K562 (cell line): Measurements from ENCODE around the gene ZMYND8. TPM values are rescaled to one million over a fixed set of nuclear protein-coding genes. Genes with fewer than 3 reads are reported as not detected.
A peak's percentile ranks its signal among the peaks of the same experiment; 100 is the strongest.

Source experiments
- COPS2 ChIP-seq: fragments of 450-650 bp; conservative IDR thresholded peaks from 2 replicates; pipeline ENCODE4 v1.6.1; 2016; ENCODE audit warnings: mild to moderate bottlenecking, moderate library complexity
- CUX1 ChIP-seq: fragments of 200-800 bp; sonication (Bioruptor generic); IDR thresholded peaks from 2 replicates; pipeline ENCODE4 v1.6.1; 2016; ENCODE audit warnings: missing genetic modification characterization, missing compliant biosample characterization
- CXXC5 ChIP-seq: fragments of 250-450 bp; sonication (Bioruptor Pico); IDR thresholded peaks from 2 replicates; pipeline ENCODE4 v1.8.0; 2022; ENCODE audit warnings: inconsistent platforms, mild to moderate bottlenecking, moderate library complexity
- E4F1 ChIP-seq: fragments of 250-450 bp; sonication (Bioruptor Pico); IDR thresholded peaks from 2 replicates; pipeline ENCODE4 v1.5.0; 2021; ENCODE audit warnings: mild to moderate bottlenecking, borderline replicate concordance
- GTF2A2 ChIP-seq: IDR thresholded peaks from 2 replicates; pipeline ENCODE4 v1.6.1; 2016; ENCODE audit warnings: mild to moderate bottlenecking, missing genetic modification characterization, missing compliant biosample characterization
- ID3 ChIP-seq, 2 experiments: fragments of 250-450 bp in 1 of 2; fragments of 450-650 bp in 1 of 2; sonication (Bioruptor Pico) in 1 of 2; IDR thresholded peaks; 2 replicates each; pipeline versions ENCODE4 v1.6.1 to v1.8.0; 2016 to 2021; ENCODE audit warnings: mild to moderate bottlenecking in 2 of 2, moderate library complexity in 2 of 2, missing compliant biosample characterization in 1 of 2, missing genetic modification characterization in 1 of 2
- JUNB ChIP-seq: fragments of 450-650 bp; formaldehyde crosslinking; conservative IDR thresholded peaks from 2 replicates; pipeline ENCODE4 v1.4.0; 2020; ENCODE audit warnings: mild to moderate bottlenecking
- NCOA1 ChIP-seq: fragments of 450-650 bp; IDR thresholded peaks from 2 replicates; pipeline ENCODE4 v1.6.1; 2016; ENCODE audit warnings: low read depth
- NR4A1 ChIP-seq, 2 experiments: fragments of 250-450 bp in 1 of 2; fragments of 450-650 bp in 1 of 2; sonication (Bioruptor Pico) in 1 of 2; IDR thresholded peaks; 2 replicates each; pipeline versions ENCODE4 v1.4.0 to v1.6.1; 2016 to 2020; ENCODE audit warnings: mild to moderate bottlenecking in 2 of 2, missing compliant biosample characterization in 1 of 2, missing genetic modification characterization in 1 of 2, moderate library complexity in 1 of 2
- TCF3 ChIP-seq: sonication (generic); formaldehyde crosslinking; IDR thresholded peaks from 2 replicates; pipeline ENCODE4 v1.4.0; 2020; ENCODE audit warnings: mild to moderate bottlenecking, missing genetic modification reagents
- TEAD4 ChIP-seq, 2 experiments: sonication (generic) in 1 of 2; formaldehyde crosslinking in 1 of 2; IDR thresholded peaks; 2 replicates each; pipeline versions ENCODE4 v1.6.1 to v1.8.0; 2012 to 2022; ENCODE audit warnings: borderline replicate concordance in 1 of 2, inconsistent platforms in 1 of 2, low read length in 1 of 2, mild to moderate bottlenecking in 1 of 2, missing genetic modification reagents in 1 of 2
- TGIF2 ChIP-seq: sonication (generic); formaldehyde crosslinking; IDR thresholded peaks from 2 replicates; pipeline ENCODE4 v1.8.1; 2022; ENCODE audit warnings: mild to moderate bottlenecking, missing genetic modification reagents, moderate library complexity
- polyA plus RNA-seq, 8 experiments: library from polyadenylated mRNA; depleted of rRNA in 4 of 8; stranded (reverse) in 5 of 8; unstranded in 3 of 8; fragments of >200 nt; fragmentation: Nextera tagmentation in 2 of 8; fragmentation: Illumina TruSeq in 1 of 8; extraction: Ambion mirVana in 2 of 8; extraction: Trizol in 1 of 8; gene quantifications; 2 replicates each; pipeline versions ENCODE4 v1.2.1 to v1.2.3, GENCODE V29; 2011 to 2014; ENCODE audit warnings: inconsistent platforms in 1 of 8, missing spikeins in 1 of 8
- total RNA-seq, 7 experiments: library from RNA; depleted of rRNA in 6 of 7; stranded (reverse); fragments of >200 nt in 6 of 7; fragmentation: Illumina TruSeq in 2 of 7; extraction: Trizol in 2 of 7; gene quantifications; 2 replicates each; pipeline versions ENCODE4 v1.2.1 to v1.2.3, GENCODE V29; 2011 to 2021; ENCODE audit warnings: low replicate concordance in 1 of 7
- TF ChIP-seq, protein P1 (sequence below): fragments of 450-650 bp; IDR thresholded peaks from 2 replicates; pipeline ENCODE4 v1.6.1; 2018; ENCODE audit warnings: mild to moderate bottlenecking, low read depth; ENCODE audit not compliant: partially characterized antibody
- TF ChIP-seq, protein P2 (sequence below): fragments of 200-800 bp; sonication (Bioruptor generic); IDR thresholded peaks from 2 replicates; pipeline ENCODE4 v1.6.1; 2017; ENCODE audit warnings: missing genetic modification characterization, missing compliant biosample characterization

ZMYND8 gene
- total and polyA plus RNA-seq, 9 of the 15 experiments (the other 6 are each of a cell fraction or from before 2014, with no cell fraction given) = 31.8 to 148 (median 71.9) TPM

- TF ChIP-seq NR4A1 (CRISPR knock-in tag; IDR thresholded peaks at IDR 0.05) = no peak
- peak; percentile 74; the same call in 1 of the 2 replicates for TF ChIP-seq NR4A1 (tag; IDR thresholded peaks at IDR 0.05)
- no peak for TF ChIP-seq TCF3 (CRISPR knock-in tag)
- TF ChIP-seq, protein P1, sequence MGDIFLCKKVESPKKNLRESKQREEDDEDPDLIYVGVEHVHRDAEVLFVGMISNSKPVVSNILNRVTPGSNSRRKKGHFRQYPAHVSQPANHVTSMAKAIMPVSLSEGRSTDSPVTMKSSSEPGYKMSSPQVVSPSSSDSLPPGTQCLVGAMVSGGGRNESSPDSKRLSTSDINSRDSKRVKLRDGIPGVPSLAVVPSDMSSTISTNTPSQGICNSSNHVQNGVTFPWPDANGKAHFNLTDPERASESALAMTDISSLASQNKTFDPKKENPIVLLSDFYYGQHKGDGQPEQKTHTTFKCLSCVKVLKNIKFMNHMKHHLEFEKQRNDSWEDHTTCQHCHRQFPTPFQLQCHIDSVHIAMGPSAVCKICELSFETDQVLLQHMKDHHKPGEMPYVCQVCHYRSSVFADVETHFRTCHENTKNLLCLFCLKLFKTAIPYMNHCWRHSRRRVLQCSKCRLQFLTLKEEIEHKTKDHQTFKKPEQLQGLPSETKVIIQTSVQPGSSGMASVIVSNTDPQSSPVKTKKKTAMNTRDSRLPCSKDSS = no peak
- 0 out of 2 replicates have a peak, but pooled peaks have one; percentile 74 for TF ChIP-seq CUX1
- no peak for TF ChIP-seq COPS2
- no peak for TF ChIP-seq JUNB (CRISPR knock-in tag)
- TF ChIP-seq TGIF2 (CRISPR knock-in tag) = no peak
- no peak for TF ChIP-seq E4F1 (CRISPR knock-in tag)
- TF ChIP-seq, protein P2, sequence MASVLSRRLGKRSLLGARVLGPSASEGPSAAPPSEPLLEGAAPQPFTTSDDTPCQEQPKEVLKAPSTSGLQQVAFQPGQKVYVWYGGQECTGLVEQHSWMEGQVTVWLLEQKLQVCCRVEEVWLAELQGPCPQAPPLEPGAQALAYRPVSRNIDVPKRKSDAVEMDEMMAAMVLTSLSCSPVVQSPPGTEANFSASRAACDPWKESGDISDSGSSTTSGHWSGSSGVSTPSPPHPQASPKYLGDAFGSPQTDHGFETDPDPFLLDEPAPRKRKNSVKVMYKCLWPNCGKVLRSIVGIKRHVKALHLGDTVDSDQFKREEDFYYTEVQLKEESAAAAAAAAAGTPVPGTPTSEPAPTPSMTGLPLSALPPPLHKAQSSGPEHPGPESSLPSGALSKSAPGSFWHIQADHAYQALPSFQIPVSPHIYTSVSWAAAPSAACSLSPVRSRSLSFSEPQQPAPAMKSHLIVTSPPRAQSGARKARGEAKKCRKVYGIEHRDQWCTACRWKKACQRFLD (CRISPR knock-in tag) = no peak
- no peak for TF ChIP-seq TEAD4 (IDR thresholded peaks at IDR 0.05; ENCODE audit: low read length)
- no peak for TF ChIP-seq TEAD4 (CRISPR knock-in tag; IDR thresholded peaks at IDR 0.05; ENCODE audit: borderline replicate concordance)
- no peak; the same call in 1 of the 2 replicates for TF ChIP-seq GTF2A2 (tag)
- 0 out of 2 replicates have a peak, but pooled peaks have one; percentile 20 for TF ChIP-seq CXXC5 (CRISPR knock-in tag)
- no peak for TF ChIP-seq NCOA1
- no peak for TF ChIP-seq ID3 (CRISPR knock-in tag; IDR thresholded peaks at IDR 0.05)
- TF ChIP-seq ID3 (tag; IDR thresholded peaks at IDR 0.05) = peak; percentile 79
Measured at GRCh38 chr20:47396762-47397476, 40.4 kb upstream of the ZMYND8 start (continued).
